Measurements from ENCODE around the gene ACER3. TPM values are rescaled to one million over a fixed set of nuclear protein-coding genes. Genes with fewer than 3 reads are reported as not detected.

ACER3 gene
- total RNA-seq, 1 experiment from 2014 or later, result 31.0 TPM

- H3K9me3 ChIP-seq (ENCODE audit: low read depth, low read length, poor library complexity, severe bottlenecking), result no peaks in the 10 kb centered on the region
- intact Hi-C loops (cut with micrococcal nuclease; ENCODE audit: unreplicated experiment), result no loop called here
- no peak overlapping the region for H3K27ac ChIP-seq (ENCODE audit: low read depth, low read length, poor library complexity, severe bottlenecking)
- TF ChIP-seq EZH2 (IDR thresholded peaks at IDR 0.05; ENCODE audit: borderline replicate concordance, low read depth, low read length, poor library complexity, severe bottlenecking) (no peak), CTCF (conservative IDR thresholded peaks at IDR 0.05; ENCODE audit: low read depth, low read length) (no peak)
- no peaks in the 10 kb centered on the region for H3K27me3 ChIP-seq (replicated peaks; ENCODE audit: insufficient read depth, low read depth, low read length, poor library complexity)
- CTCF ChIA-PET, result no interaction called here
- H3K4me3 ChIP-seq (ENCODE audit: low read depth, low read length, poor library complexity, severe bottlenecking), result no peak overlapping the region
- POLR2A ChIA-PET (ENCODE audit: low non-redundant PET), result no interaction called here
- no TSS peak for BruUV-seq (replicated peaks)
- H3K36me3 ChIP-seq (ENCODE audit: insufficient read depth, low read length, poor library complexity, severe bottlenecking), result no peaks in the 10 kb centered on the region
- no peak for DNase-seq (ENCODE audit: low spot score)
- peaks cover 3% of the 10 kb centered on the region for H3K4me1 ChIP-seq (ENCODE audit: insufficient read depth, low read length, poor library complexity, severe bottlenecking)
These were observed 207.2 kb downstream of the ACER3 start for GRCh38 chr11:77067861-77068443.

- no peak for TF ChIP-seq EZH2 (IDR thresholded peaks at IDR 0.05; ENCODE audit: borderline replicate concordance, low read depth, low read length, poor library complexity, severe bottlenecking)
- TF ChIP-seq CTCF (conservative IDR thresholded peaks at IDR 0.05; ENCODE audit: low read depth, low read length), result no peak
- intact Hi-C loops (cut with micrococcal nuclease; ENCODE audit: unreplicated experiment), result no loop called here
- ChIA-PET CTCF (no interaction called here), POLR2A (ENCODE audit: low non-redundant PET) (no interaction called here)
- Histone ChIP-seq H3K4me1 (ENCODE audit: insufficient read depth, low read length, poor library complexity, severe bottlenecking) (peaks cover 3% of the 10 kb centered on the region), H3K9me3 (ENCODE audit: low read depth, low read length, poor library complexity, severe bottlenecking) (no peaks in the 10 kb centered on the region), H3K4me3 (ENCODE audit: low read depth, low read length, poor library complexity, severe bottlenecking) (no peak overlapping the region), H3K27ac (ENCODE audit: low read depth, low read length, poor library complexity, severe bottlenecking) (no peak overlapping the region), H3K27me3 (replicated peaks; ENCODE audit: insufficient read depth, low read depth, low read length, poor library complexity) (no peaks in the 10 kb centered on the region), H3K36me3 (ENCODE audit: insufficient read depth, low read length, poor library complexity, severe bottlenecking) (no peaks in the 10 kb centered on the region)
- BruUV-seq (replicated peaks), result no TSS peak
- DNase-seq (ENCODE audit: low spot score), result no peak
These were observed 208.0 kb downstream of the ACER3 start for GRCh38 chr11:77068457-77069335.

GRCh38 chr11:77069336-77069968, 208.7 kb downstream of the ACER3 start:
- DNase-seq (ENCODE audit: low spot score), result no peak
- Histone ChIP-seq H3K36me3 (ENCODE audit: insufficient read depth, low read length, poor library complexity, severe bottlenecking) (no peaks in the 10 kb centered on the region), H3K4me3 (ENCODE audit: low read depth, low read length, poor library complexity, severe bottlenecking) (no peak overlapping the region), H3K9me3 (ENCODE audit: low read depth, low read length, poor library complexity, severe bottlenecking) (no peaks in the 10 kb centered on the region), H3K27ac (ENCODE audit: low read depth, low read length, poor library complexity, severe bottlenecking) (no peak overlapping the region), H3K4me1 (ENCODE audit: insufficient read depth, low read length, poor library complexity, severe bottlenecking) (peaks cover 3% of the 10 kb centered on the region), H3K27me3 (replicated peaks; ENCODE audit: insufficient read depth, low read depth, low read length, poor library complexity) (no peaks in the 10 kb centered on the region)
- ChIA-PET CTCF (no interaction called here), POLR2A (ENCODE audit: low non-redundant PET) (no interaction called here)
- no TSS peak for BruUV-seq (replicated peaks)
- TF ChIP-seq EZH2 (IDR thresholded peaks at IDR 0.05; ENCODE audit: borderline replicate concordance, low read depth, low read length, poor library complexity, severe bottlenecking) (no peak), CTCF (conservative IDR thresholded peaks at IDR 0.05; ENCODE audit: low read depth, low read length) (no peak)
- intact Hi-C loops (cut with micrococcal nuclease; ENCODE audit: unreplicated experiment), result no loop called here
